Endometrial microvascular endothelial cells (primary cell): ENCODE data around the gene AIFM2. TPM values are rescaled to one million over a fixed set of nuclear protein-coding genes. Genes with fewer than 3 reads are reported as not detected.
"Not testable (repeated sequence)": the region's sequence is repeated elsewhere in the genome, so short reads cannot be mapped to it uniquely, and the experiment has no call there.

Experiments used
- in situ Hi-C: cut with HindIII; loops from 2 replicates; pipeline ENCODE4 v1.10.0; 2017; ENCODE audit warnings: low sequenced_read_pairs, low pct_unique_long_range_greater_than_20kb; ENCODE audit errors: inconsistent ontology term
- total RNA-seq: library from RNA; depleted of rRNA; stranded (reverse); fragments of >200 nt; gene quantifications from one replicate; pipeline ENCODE4 v1.2.3, GENCODE V29; 2015; ENCODE audit errors: inconsistent ontology term

The AIFM2 gene
- total RNA-seq, 1 donor from 2014 or later, result 9.3 TPM

- in situ Hi-C loops, result no loop called here
Measured at GRCh38 chr10:70125918-70126552, 6.6 kb downstream of the AIFM2 start.

DNA sequence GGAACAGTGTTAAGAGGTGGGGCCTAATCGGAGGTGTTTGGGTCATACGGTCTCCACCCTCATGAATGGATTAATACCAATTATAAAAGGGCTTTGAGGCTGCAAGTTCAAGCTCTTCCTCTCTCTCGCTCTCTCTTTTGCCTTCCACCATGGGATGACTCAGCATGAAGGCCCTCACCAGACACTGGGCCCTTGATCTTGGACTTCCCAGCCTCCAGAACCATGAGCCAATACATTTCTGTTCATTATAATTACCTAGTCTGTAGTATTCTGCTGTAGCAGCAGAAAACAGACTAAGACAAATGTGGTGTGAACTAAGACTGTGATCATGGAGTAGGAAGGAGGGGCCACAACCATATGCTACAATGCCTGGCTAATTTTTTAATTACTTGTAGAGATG lies 7.7 kb downstream of the AIFM2 start:
- in situ Hi-C loops, result no loop called here

- in situ Hi-C loops, result no loop called here
Measured at GRCh38 chr10:70124415-70124814, 8.2 kb downstream of the AIFM2 start.

DNA sequence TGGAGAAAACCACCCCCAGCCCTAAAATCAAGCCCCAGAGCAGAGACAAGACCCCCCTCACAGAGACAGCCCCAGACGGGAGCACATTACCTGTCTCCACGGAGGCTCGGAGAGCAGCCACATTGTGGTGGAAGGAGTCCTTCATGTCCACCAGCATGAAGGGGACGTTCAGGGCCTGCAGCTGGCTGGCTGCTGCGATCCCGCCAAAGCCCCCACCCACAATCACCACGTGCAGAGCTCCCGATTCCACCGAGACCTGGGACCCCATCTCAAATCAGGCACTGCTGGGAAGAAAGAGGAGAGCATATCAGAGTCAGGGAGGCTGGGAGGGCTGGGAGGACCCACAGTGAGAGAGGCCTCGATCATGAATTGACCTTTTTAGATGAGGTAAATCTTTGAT lies 8.8 kb downstream of the AIFM2 start:
- in situ Hi-C loops, result no loop called here

- in situ Hi-C loops, result not testable (repeated sequence)
Measured at GRCh38 chr10:70123166-70123565, 9.5 kb downstream of the AIFM2 start.

- in situ Hi-C loops, result no loop called here
Measured at GRCh38 chr10:70122742-70123141, 9.9 kb downstream of the AIFM2 start.

- in situ Hi-C loops, result no loop called here
Measured at GRCh38 chr10:70121281-70121949, 11.2 kb downstream of the AIFM2 start.

- in situ Hi-C loops, result no loop called here
Measured at GRCh38 chr10:70120417-70120816, 12.2 kb downstream of the AIFM2 start.

- in situ Hi-C loops, result no loop called here
Measured at GRCh38 chr10:70119623-70120022, 13.0 kb downstream of the AIFM2 start.

DNA sequence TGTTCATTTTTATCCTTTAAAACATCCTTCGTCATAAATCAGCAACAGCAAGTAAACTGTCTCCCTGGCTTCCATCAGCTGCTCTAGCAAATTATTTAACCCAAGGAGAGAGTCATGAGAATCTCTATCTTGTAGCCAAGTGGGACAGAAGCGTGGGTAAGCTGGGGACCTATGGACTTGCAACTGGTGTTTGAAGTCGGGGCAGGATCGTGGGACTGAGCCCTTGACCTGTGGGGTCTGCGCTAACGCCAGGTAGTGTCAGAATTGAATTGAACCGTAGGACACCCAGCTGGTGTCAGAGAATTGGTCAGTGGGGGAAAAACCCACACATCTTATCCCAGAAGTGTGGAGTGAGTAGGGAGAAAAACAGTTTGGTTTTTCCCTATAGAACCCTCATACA lies 13.4 kb downstream of the AIFM2 start:
- in situ Hi-C loops, result no loop called here

GRCh38 chr10:70118196-70118595 lies 14.4 kb downstream of the AIFM2 start:
- in situ Hi-C loops, result no loop called here

DNA sequence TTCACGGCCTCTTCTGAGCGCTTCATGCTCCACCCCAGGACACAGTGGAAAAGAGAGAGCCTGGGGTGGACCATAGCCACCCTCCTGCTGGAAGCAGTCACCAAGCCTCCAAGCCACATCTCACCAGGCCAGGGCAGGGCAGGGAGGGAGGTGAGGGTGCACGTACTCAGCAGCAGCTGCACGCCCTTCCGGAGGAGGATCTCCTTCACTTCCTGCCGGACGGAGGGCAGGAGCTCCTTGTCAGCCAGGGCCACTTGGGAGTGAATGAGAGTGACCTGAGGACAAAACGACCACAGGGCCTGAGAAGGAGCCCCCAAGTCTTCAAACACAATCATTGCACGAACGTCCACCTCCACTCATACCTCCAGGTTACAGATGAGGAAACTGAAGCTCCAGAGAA lies 15.0 kb downstream of the AIFM2 start:
- in situ Hi-C loops, result no loop called here

GRCh38 chr10:70115948-70116682 lies 16.5 kb downstream of the AIFM2 start:
- in situ Hi-C loops, result no loop called here

GRCh38 chr10:70114902-70115301 lies 17.7 kb downstream of the AIFM2 start:
- in situ Hi-C loops, result no loop called here

GRCh38 chr10:70112071-70112470 lies 20.6 kb downstream of the AIFM2 start:
- in situ Hi-C loops, result no loop called here

DNA sequence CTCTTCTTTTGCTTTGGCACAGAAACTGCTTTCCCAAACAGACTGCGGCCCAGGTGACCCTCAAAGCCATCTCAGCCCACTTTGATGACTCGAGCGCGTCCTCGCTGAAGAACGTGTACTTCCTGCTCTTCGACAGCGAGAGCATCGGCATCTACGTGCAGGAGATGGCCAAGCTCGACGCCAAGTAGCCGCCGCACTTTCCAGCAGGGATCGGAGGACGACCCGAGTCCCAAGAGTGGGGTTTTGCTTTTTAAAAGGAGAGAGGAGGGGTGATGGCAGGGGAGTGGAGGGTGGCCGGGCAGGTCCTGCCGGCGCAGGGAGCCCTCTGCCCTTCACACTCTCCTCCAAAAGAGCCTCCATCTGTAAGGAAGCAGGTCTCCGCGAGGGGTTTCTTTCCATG lies 21.1 kb downstream of the AIFM2 start:
- in situ Hi-C loops, result no loop called here

- in situ Hi-C loops, result no loop called here
Measured at GRCh38 chr10:70109064-70109729, 23.4 kb downstream of the AIFM2 start.

GRCh38 chr10:70106958-70107791 lies 25.4 kb downstream of the AIFM2 start:
- in situ Hi-C loops, result no loop called here

GRCh38 chr10:70101668-70102067 lies 31.0 kb downstream of the AIFM2 start:
- in situ Hi-C loops, result no loop called here
